Right lobe of liver (tissue), 6 donors: ENCODE measurements around the gene EHD1. TPM values are rescaled to one million over a fixed set of nuclear protein-coding genes. Genes with fewer than 3 reads are reported as not detected.

Experiments used
- ATAC-seq, 4 donors: fragments of 200-7000 bp; cut with Tn5 transposase; one replicate each; pipeline ENCODE4 v1.9.1; 2020; ENCODE audit warnings: mild to moderate bottlenecking in 4 of 4, moderate library complexity in 4 of 4
- DNase-seq, 3 donors: peaks; one replicate each; pipeline ENCODE4 v3.0.0-alpha.2; 2020
- H3K27ac ChIP-seq, 3 donors: fragments of 200-600 bp; one replicate each; pipeline ENCODE4 v1.8.0; 2022
- H3K27me3 ChIP-seq, 2 donors: fragments of 200-600 bp; one replicate each; pipeline ENCODE4 v1.8.0; 2022
- H3K36me3 ChIP-seq, 4 donors: fragments of 200-600 bp; sonication (generic) in 1 of 4; one replicate each; pipeline versions ENCODE4 v1.5.1 to v1.8.0; 2017 to 2022; ENCODE audit warnings: control low read depth in 1 of 4
- H3K4me1 ChIP-seq, 4 donors: fragments of 200-600 bp; sonication (generic) in 1 of 4; one replicate each; pipeline versions ENCODE4 v1.5.1 to v1.8.0; 2017 to 2022; ENCODE audit warnings: control low read depth in 1 of 4
- H3K4me3 ChIP-seq, 3 donors: fragments of 200-600 bp; one replicate each; pipeline ENCODE4 v1.8.0; 2022
- H3K9me3 ChIP-seq, 4 donors: fragments of 200-600 bp; sonication (generic) in 1 of 4; one replicate each; pipeline versions ENCODE4 v1.5.1 to v1.8.0; 2017 to 2022; ENCODE audit warnings: control low read depth in 1 of 4
- CTCF ChIP-seq, 4 donors: fragments of 200-600 bp in 3 of 4; fragments of 450-650 bp in 1 of 4; IDR thresholded peaks; one replicate each; pipeline versions ENCODE4 v1.5.1 to v1.8.0; 2016 to 2022; ENCODE audit warnings: antibody characterized with exemption in 4 of 4, mild to moderate bottlenecking in 2 of 4
- POLR2A ChIP-seq: fragments of 450-650 bp; IDR thresholded peaks from one replicate; pipeline ENCODE4 v1.6.1; 2017; ENCODE audit warnings: antibody characterized with exemption, mild to moderate bottlenecking
- WGBS: methylation state at CpG from one replicate; pipeline ENCODE4 v1.1.6; 2018; ENCODE audit warnings: low coverage, low lambda C conversion rate; ENCODE audit not compliant: insufficient coverage; ENCODE audit errors: missing lambda C conversion rate; 5-methylcytosine and 5-hydroxymethylcytosine counted together
- intact Hi-C, 2 donors: fragments of 100-400 bp; cut with DNase I; formaldehyde crosslinking; loops; one replicate each; pipeline versions ENCODE4 v1.11.2 to v1.14.1; 2022
- total RNA-seq, 6 experiments: library from RNA; depleted of rRNA in 2 of 6; stranded (reverse); fragments of >200 nt in 2 of 6; fragmentation: NEBNext Ultra II Directional in 3 of 6; extraction: Animal tissue kit (Norgen Biotek cat#: 25700) in 3 of 6; gene quantifications; one replicate each; pipeline versions ENCODE4 v1.1.0 to v1.2.4, GENCODE V29; 2016 to 2023
- donor health status: DM: no; HTN: yes; CAD: no.
- donor health status: DM: no; HTN: no; CAD: no.
- donor health status: DM: no; HTN: no; CAD: no.
- donor health status: DM: no; HTN: yes; CAD: no.
- donor health status: DM: no; HTN: yes; CAD: no.

EHD1 gene
- total RNA-seq, 6 experiments from 2014 or later: 18.8 to 36.1 (median 26.3) TPM

GRCh38 chr11:64865286-64866172, 12.9 kb downstream of the EHD1 start:
- 48% methylated on average over 9 of the region's 15 CpGs for WGBS
- ATAC-seq: peak in 2 of 4 donors; percentile 1 to 4
- intact Hi-C loops: no loop called here
- Histone ChIP-seq H3K9me3 (no peaks in the 10 kb centered on the region), H3K36me3 (no peaks in the 10 kb centered on the region), H3K27ac (peak overlapping the region; percentile 49 to 60 (median 52)), H3K27me3 (no peaks in the 10 kb centered on the region), H3K4me3 (no peak overlapping the region), H3K4me1 (peaks cover 0 to 42% (median 25%) of the 10 kb centered on the region in 4 donors)
- TF ChIP-seq POLR2A (no peak), CTCF (IDR thresholded peaks at IDR 0.05) (no peak)
- no peak for DNase-seq

GRCh38 chr11:64864473-64865285, 13.7 kb downstream of the EHD1 start:
- H3K36me3 ChIP-seq: no peaks in the 10 kb centered on the region
- peak overlapping the region; percentile 49 to 60 (median 52) for H3K27ac ChIP-seq
- H3K27me3 ChIP-seq: no peaks in the 10 kb centered on the region
- ATAC-seq (peak; percentile 4 to 45 (median 28)), DNase-seq (peak in 1 of 3 donors; percentile 55)
- WGBS: 55% methylated on average over 13 of the region's 18 CpGs
- no peak for TF ChIP-seq CTCF (IDR thresholded peaks at IDR 0.05)
- no peak for TF ChIP-seq POLR2A
- intact Hi-C loops: no loop called here
- no peak overlapping the region for H3K4me3 ChIP-seq
- H3K9me3 ChIP-seq: no peaks in the 10 kb centered on the region
- peaks cover 0 to 33% (median 20%) of the 10 kb centered on the region in 4 donors for H3K4me1 ChIP-seq

- H3K36me3 ChIP-seq: no peaks in the 10 kb centered on the region
- ATAC-seq: peak; percentile 73 to 87 (median 86)
- H3K4me1 ChIP-seq: peaks cover 0 to 27% (median 17%) of the 10 kb centered on the region in 4 donors
- DNase-seq: peak; percentile 76 to 93 (median 91)
- WGBS: no CpG with 5 or more reads among the region's 9 CpGs
- intact Hi-C loops: no loop called here
- H3K9me3 ChIP-seq: no peaks in the 10 kb centered on the region
- no peaks in the 10 kb centered on the region for H3K27me3 ChIP-seq
- H3K4me3 ChIP-seq: no peak overlapping the region
- peak overlapping the region; percentile 49 to 60 (median 52) for H3K27ac ChIP-seq
- TF ChIP-seq POLR2A (no peak), CTCF (IDR thresholded peaks at IDR 0.05) (no peak)
Measured at GRCh38 chr11:64864135-64864472, 14.3 kb downstream of the EHD1 start.

- Histone ChIP-seq H3K27me3 (no peaks in the 10 kb centered on the region), H3K4me3 (no peak overlapping the region), H3K27ac (peak overlapping the region; percentile 49 to 60 (median 52)), H3K9me3 (no peaks in the 10 kb centered on the region), H3K4me1 (peaks cover 0 to 26% (median 16%) of the 10 kb centered on the region in 4 donors), H3K36me3 (no peaks in the 10 kb centered on the region)
- intact Hi-C loops: no loop called here
- peak; percentile 4 to 24 (median 8) for ATAC-seq
- DNase-seq: peak in 1 of 3 donors; percentile 53
- WGBS: 71% methylated on average over 6 of the region's 23 CpGs
- no peak for TF ChIP-seq POLR2A
Measured at GRCh38 chr11:64863391-64864060, 14.9 kb downstream of the EHD1 start.
